Measurements from ENCODE around the gene ETHE1. TPM values are rescaled to one million over a fixed set of nuclear protein-coding genes. Genes with fewer than 3 reads are reported as not detected.
A peak's percentile ranks its signal among the peaks of the same experiment; 100 is the strongest.

ETHE1 gene
- polyA plus RNA-seq, 2 donors: 50.5 to 78.9 TPM

- Histone ChIP-seq H3K36me3 (ENCODE audit: control insufficient read depth in 2 of 2, insufficient read depth in 2 of 2, low read length in 1 of 2) (peaks cover 0 to 12% of the 10 kb centered on the region in 2 donors), H3K27me3 (ENCODE audit: control insufficient read depth in 1 of 2, insufficient read depth in 2 of 2, low read length in 2 of 2) (no peaks in the 10 kb centered on the region), H3K27ac (ENCODE audit: low read depth in 2 of 2, low read length in 1 of 2) (no peak overlapping the region), H3K4me3 (ENCODE audit: low read depth in 1 of 2, low read length in 2 of 2) (no peak overlapping the region), H3K4me1 (ENCODE audit: control insufficient read depth in 2 of 2, insufficient read depth in 2 of 2, low read length in 1 of 2) (no peaks in the 10 kb centered on the region), H3K9me3 (ENCODE audit: control insufficient read depth in 2 of 2, insufficient read depth in 1 of 2, low read depth in 1 of 2, low read length in 1 of 2) (no peaks in the 10 kb centered on the region)
- 88 to 89% methylated on average over 4 of the region's 4 CpGs for WGBS, 2 donors
Measured at GRCh38 chr19:43482193-43482592, 44.8 kb downstream of the ETHE1 start.

- Histone ChIP-seq H3K4me1 (ENCODE audit: control insufficient read depth in 2 of 2, insufficient read depth in 2 of 2, low read length in 1 of 2) (no peaks in the 10 kb centered on the region), H3K27me3 (ENCODE audit: control insufficient read depth in 1 of 2, insufficient read depth in 2 of 2, low read length in 2 of 2) (no peaks in the 10 kb centered on the region), H3K27ac (ENCODE audit: low read depth in 2 of 2, low read length in 1 of 2) (no peak overlapping the region), H3K36me3 (ENCODE audit: control insufficient read depth in 2 of 2, insufficient read depth in 2 of 2, low read length in 1 of 2) (peaks cover 0 to 12% of the 10 kb centered on the region in 2 donors), H3K9me3 (ENCODE audit: control insufficient read depth in 2 of 2, insufficient read depth in 1 of 2, low read depth in 1 of 2, low read length in 1 of 2) (no peaks in the 10 kb centered on the region), H3K4me3 (ENCODE audit: low read depth in 1 of 2, low read length in 2 of 2) (no peak overlapping the region)
- 88 to 97% methylated on average over 6 of the region's 6 CpGs for WGBS, 2 donors
Measured at GRCh38 chr19:43481701-43482100, 45.3 kb downstream of the ETHE1 start.

- Histone ChIP-seq H3K4me1 (ENCODE audit: control insufficient read depth in 2 of 2, insufficient read depth in 2 of 2, low read length in 1 of 2) (no peaks in the 10 kb centered on the region), H3K27me3 (ENCODE audit: control insufficient read depth in 1 of 2, insufficient read depth in 2 of 2, low read length in 2 of 2) (no peaks in the 10 kb centered on the region), H3K4me3 (ENCODE audit: low read depth in 1 of 2, low read length in 2 of 2) (no peak overlapping the region), H3K36me3 (ENCODE audit: control insufficient read depth in 2 of 2, insufficient read depth in 2 of 2, low read length in 1 of 2) (peaks cover 0 to 7% of the 10 kb centered on the region in 2 donors), H3K27ac (ENCODE audit: low read depth in 2 of 2, low read length in 1 of 2) (no peak overlapping the region), H3K9me3 (ENCODE audit: control insufficient read depth in 2 of 2, insufficient read depth in 1 of 2, low read depth in 1 of 2, low read length in 1 of 2) (no peaks in the 10 kb centered on the region)
- WGBS, 2 donors: 94 to 95% methylated on average over 3 of the region's 3 CpGs
Measured at GRCh38 chr19:43480574-43480973, 46.4 kb downstream of the ETHE1 start.

- H3K36me3 ChIP-seq (ENCODE audit: control insufficient read depth in 2 of 2, insufficient read depth in 2 of 2, low read length in 1 of 2): peaks cover 0 to 7% of the 10 kb centered on the region in 2 donors
- 93 to 95% methylated on average over 4 of the region's 4 CpGs for WGBS, 2 donors
Measured at GRCh38 chr19:43479961-43480561, 46.9 kb downstream of the ETHE1 start.

GRCh38 chr19:43479226-43479625 lies 47.8 kb downstream of the ETHE1 start:
- no peaks in the 10 kb centered on the region for H3K9me3 ChIP-seq (ENCODE audit: control insufficient read depth in 2 of 2, insufficient read depth in 1 of 2, low read depth in 1 of 2, low read length in 1 of 2)
- H3K4me1 ChIP-seq (ENCODE audit: control insufficient read depth in 2 of 2, insufficient read depth in 2 of 2, low read length in 1 of 2): peaks cover 0 to 2% of the 10 kb centered on the region in 2 donors
- WGBS, 2 donors: 92 to 93% methylated on average over 15 of the region's 15 CpGs
- H3K27ac ChIP-seq (ENCODE audit: low read depth in 2 of 2, low read length in 1 of 2): no peak overlapping the region
- H3K36me3 ChIP-seq (ENCODE audit: control insufficient read depth in 2 of 2, insufficient read depth in 2 of 2, low read length in 1 of 2): peaks cover 0 to 7% of the 10 kb centered on the region in 2 donors
- H3K27me3 ChIP-seq (ENCODE audit: control insufficient read depth in 1 of 2, insufficient read depth in 2 of 2, low read length in 2 of 2): no peaks in the 10 kb centered on the region
- H3K4me3 ChIP-seq (ENCODE audit: low read depth in 1 of 2, low read length in 2 of 2): no peak overlapping the region

More at GRCh38 chr19:43479961-43480561, 46.9 kb downstream of the ETHE1 start:
- Histone ChIP-seq H3K4me1 (ENCODE audit: control insufficient read depth in 2 of 2, insufficient read depth in 2 of 2, low read length in 1 of 2) (no peaks in the 10 kb centered on the region), H3K27ac (ENCODE audit: low read depth in 2 of 2, low read length in 1 of 2) (no peak overlapping the region), H3K4me3 (ENCODE audit: low read depth in 1 of 2, low read length in 2 of 2) (no peak overlapping the region), H3K9me3 (ENCODE audit: control insufficient read depth in 2 of 2, insufficient read depth in 1 of 2, low read depth in 1 of 2, low read length in 1 of 2) (no peaks in the 10 kb centered on the region), H3K27me3 (ENCODE audit: control insufficient read depth in 1 of 2, insufficient read depth in 2 of 2, low read length in 2 of 2) (no peaks in the 10 kb centered on the region)

- WGBS, 2 donors: 95% methylated on average over 3 of the region's 3 CpGs
- H3K27me3 ChIP-seq (ENCODE audit: control insufficient read depth in 1 of 2, insufficient read depth in 2 of 2, low read length in 2 of 2): no peaks in the 10 kb centered on the region
- H3K9me3 ChIP-seq (ENCODE audit: control insufficient read depth in 2 of 2, insufficient read depth in 1 of 2, low read depth in 1 of 2, low read length in 1 of 2): no peaks in the 10 kb centered on the region
- H3K4me3 ChIP-seq (ENCODE audit: low read depth in 1 of 2, low read length in 2 of 2): no peak overlapping the region
- H3K36me3 ChIP-seq (ENCODE audit: control insufficient read depth in 2 of 2, insufficient read depth in 2 of 2, low read length in 1 of 2): peaks cover 0 to 9% of the 10 kb centered on the region in 2 donors
- H3K4me1 ChIP-seq (ENCODE audit: control insufficient read depth in 2 of 2, insufficient read depth in 2 of 2, low read length in 1 of 2): peaks cover 0 to 2% of the 10 kb centered on the region in 2 donors
- no peak overlapping the region for H3K27ac ChIP-seq (ENCODE audit: low read depth in 2 of 2, low read length in 1 of 2)
Measured at GRCh38 chr19:43478323-43478722, 48.7 kb downstream of the ETHE1 start.

GRCh38 chr19:43476606-43477005 lies 50.4 kb downstream of the ETHE1 start:
- peaks cover 0 to 9% of the 10 kb centered on the region in 2 donors for H3K36me3 ChIP-seq (ENCODE audit: control insufficient read depth in 2 of 2, insufficient read depth in 2 of 2, low read length in 1 of 2)

GRCh38 chr19:43474986-43475705 lies 51.9 kb downstream of the ETHE1 start:
- WGBS, 2 donors: 4 to 5% methylated on average over 44 to 46 of the region's 46 CpGs
- Histone ChIP-seq H3K4me1 (ENCODE audit: control insufficient read depth in 2 of 2, insufficient read depth in 2 of 2, low read length in 1 of 2) (peaks cover 0 to 5% of the 10 kb centered on the region in 2 donors), H3K4me3 (ENCODE audit: low read depth in 1 of 2, low read length in 2 of 2) (peak overlapping the region; percentile 31 to 39)

More at GRCh38 chr19:43476606-43477005, 50.4 kb downstream of the ETHE1 start:
- H3K9me3 ChIP-seq (ENCODE audit: control insufficient read depth in 2 of 2, insufficient read depth in 1 of 2, low read depth in 1 of 2, low read length in 1 of 2): no peaks in the 10 kb centered on the region
- peak overlapping the region in 1 of 2 donors; percentile 21 for H3K27ac ChIP-seq (ENCODE audit: low read depth in 2 of 2, low read length in 1 of 2)
- H3K4me3 ChIP-seq (ENCODE audit: low read depth in 1 of 2, low read length in 2 of 2): no peak overlapping the region
- H3K27me3 ChIP-seq (ENCODE audit: control insufficient read depth in 1 of 2, insufficient read depth in 2 of 2, low read length in 2 of 2): no peaks in the 10 kb centered on the region
- peaks cover 0 to 5% of the 10 kb centered on the region in 2 donors for H3K4me1 ChIP-seq (ENCODE audit: control insufficient read depth in 2 of 2, insufficient read depth in 2 of 2, low read length in 1 of 2)

GRCh38 chr19:43474487-43474886 lies 52.5 kb downstream of the ETHE1 start:
- 68 to 74% methylated on average over 4 of the region's 4 CpGs for WGBS, 2 donors
- H3K27me3 ChIP-seq (ENCODE audit: control insufficient read depth in 1 of 2, insufficient read depth in 2 of 2, low read length in 2 of 2): no peaks in the 10 kb centered on the region
- no peaks in the 10 kb centered on the region for H3K9me3 ChIP-seq (ENCODE audit: control insufficient read depth in 2 of 2, insufficient read depth in 1 of 2, low read depth in 1 of 2, low read length in 1 of 2)
- H3K4me3 ChIP-seq (ENCODE audit: low read depth in 1 of 2, low read length in 2 of 2): no peak overlapping the region
- H3K36me3 ChIP-seq (ENCODE audit: control insufficient read depth in 2 of 2, insufficient read depth in 2 of 2, low read length in 1 of 2): peaks cover 0 to 9% of the 10 kb centered on the region in 2 donors
- peak overlapping the region; percentile 81 to 96 for H3K27ac ChIP-seq (ENCODE audit: low read depth in 2 of 2, low read length in 1 of 2)
- peaks cover 0 to 5% of the 10 kb centered on the region in 2 donors for H3K4me1 ChIP-seq (ENCODE audit: control insufficient read depth in 2 of 2, insufficient read depth in 2 of 2, low read length in 1 of 2)

More at GRCh38 chr19:43474986-43475705, 51.9 kb downstream of the ETHE1 start:
- H3K9me3 ChIP-seq (ENCODE audit: control insufficient read depth in 2 of 2, insufficient read depth in 1 of 2, low read depth in 1 of 2, low read length in 1 of 2): no peaks in the 10 kb centered on the region
- peak overlapping the region; percentile 81 to 96 for H3K27ac ChIP-seq (ENCODE audit: low read depth in 2 of 2, low read length in 1 of 2)
- peaks cover 0 to 9% of the 10 kb centered on the region in 2 donors for H3K36me3 ChIP-seq (ENCODE audit: control insufficient read depth in 2 of 2, insufficient read depth in 2 of 2, low read length in 1 of 2)
- no peaks in the 10 kb centered on the region for H3K27me3 ChIP-seq (ENCODE audit: control insufficient read depth in 1 of 2, insufficient read depth in 2 of 2, low read length in 2 of 2)

Data from esophagus (tissue), 2 donors.